ENCODE measurements around the gene HOXA13.

The HOXA13 gene

DNA sequence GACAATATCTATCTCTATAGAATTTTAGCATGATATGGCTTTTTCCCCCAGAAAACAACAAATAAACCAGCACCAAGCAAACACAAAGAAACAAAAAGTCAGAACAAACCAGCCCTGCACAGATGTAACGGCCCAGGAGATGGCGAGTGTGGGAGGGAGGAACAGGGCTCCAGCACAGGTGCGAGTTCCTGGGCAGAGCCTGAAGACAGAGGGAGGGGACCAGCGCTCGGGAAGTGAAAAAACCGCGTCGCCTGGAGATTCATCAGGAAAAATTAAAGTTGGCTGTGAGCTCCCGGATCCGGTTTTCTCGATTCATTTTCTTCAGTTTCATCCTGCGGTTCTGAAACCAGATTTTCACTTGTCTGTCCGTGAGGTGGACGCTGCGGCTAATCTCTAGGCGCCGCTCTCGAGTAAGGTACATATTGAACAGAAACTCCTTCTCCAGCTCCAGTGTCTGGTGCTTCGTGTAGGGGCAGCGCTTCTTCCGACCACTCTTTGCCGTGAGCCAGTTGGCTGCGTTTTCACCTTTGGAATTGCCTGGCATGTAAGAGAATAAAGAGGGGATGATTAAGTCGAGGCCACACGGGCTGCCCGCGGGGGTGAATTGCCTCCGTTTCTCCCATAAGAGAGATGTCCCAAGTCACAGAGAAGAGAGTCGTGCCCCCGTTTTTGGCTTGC, 28.1 kb downstream of the HOXA13 start (continued):
- TF ChIP-seq ZNF488 (tag by site-specific recombination; IDR thresholded peaks at IDR 0.05), result no peak
- TF ChIP-seq, protein P1, sequence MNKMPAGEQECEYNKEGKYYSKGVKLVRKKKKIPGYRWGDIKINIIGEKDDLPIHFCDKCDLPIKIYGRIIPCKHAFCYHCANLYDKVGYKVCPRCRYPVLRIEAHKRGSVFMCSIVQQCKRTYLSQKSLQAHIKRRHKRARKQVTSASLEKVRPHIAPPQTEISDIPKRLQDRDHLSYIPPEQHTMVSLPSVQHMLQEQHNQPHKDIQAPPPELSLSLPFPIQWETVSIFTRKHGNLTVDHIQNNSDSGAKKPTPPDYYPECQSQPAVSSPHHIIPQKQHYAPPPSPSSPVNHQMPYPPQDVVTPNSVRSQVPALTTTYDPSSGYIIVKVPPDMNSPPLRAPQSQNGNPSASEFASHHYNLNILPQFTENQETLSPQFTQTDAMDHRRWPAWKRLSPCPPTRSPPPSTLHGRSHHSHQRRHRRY (tag by site-specific recombination; IDR thresholded peaks at IDR 0.05), result no peak
- no peak for TF ChIP-seq ZFP3 (tag by site-specific recombination; IDR thresholded peaks at IDR 0.05; ENCODE audit: low read depth)
- TF ChIP-seq ZSCAN23 (tag by site-specific recombination; IDR thresholded peaks at IDR 0.05), result no peak
- no peak for TF ChIP-seq ZNF610 (tag by site-specific recombination; IDR thresholded peaks at IDR 0.05; ENCODE audit: borderline replicate concordance)
- TF ChIP-seq ZNF580 (tag by site-specific recombination; IDR thresholded peaks at IDR 0.05), result no peak
- no peak for TF ChIP-seq YY2 (tag by site-specific recombination; IDR thresholded peaks at IDR 0.05)
- TF ChIP-seq, protein P2, sequence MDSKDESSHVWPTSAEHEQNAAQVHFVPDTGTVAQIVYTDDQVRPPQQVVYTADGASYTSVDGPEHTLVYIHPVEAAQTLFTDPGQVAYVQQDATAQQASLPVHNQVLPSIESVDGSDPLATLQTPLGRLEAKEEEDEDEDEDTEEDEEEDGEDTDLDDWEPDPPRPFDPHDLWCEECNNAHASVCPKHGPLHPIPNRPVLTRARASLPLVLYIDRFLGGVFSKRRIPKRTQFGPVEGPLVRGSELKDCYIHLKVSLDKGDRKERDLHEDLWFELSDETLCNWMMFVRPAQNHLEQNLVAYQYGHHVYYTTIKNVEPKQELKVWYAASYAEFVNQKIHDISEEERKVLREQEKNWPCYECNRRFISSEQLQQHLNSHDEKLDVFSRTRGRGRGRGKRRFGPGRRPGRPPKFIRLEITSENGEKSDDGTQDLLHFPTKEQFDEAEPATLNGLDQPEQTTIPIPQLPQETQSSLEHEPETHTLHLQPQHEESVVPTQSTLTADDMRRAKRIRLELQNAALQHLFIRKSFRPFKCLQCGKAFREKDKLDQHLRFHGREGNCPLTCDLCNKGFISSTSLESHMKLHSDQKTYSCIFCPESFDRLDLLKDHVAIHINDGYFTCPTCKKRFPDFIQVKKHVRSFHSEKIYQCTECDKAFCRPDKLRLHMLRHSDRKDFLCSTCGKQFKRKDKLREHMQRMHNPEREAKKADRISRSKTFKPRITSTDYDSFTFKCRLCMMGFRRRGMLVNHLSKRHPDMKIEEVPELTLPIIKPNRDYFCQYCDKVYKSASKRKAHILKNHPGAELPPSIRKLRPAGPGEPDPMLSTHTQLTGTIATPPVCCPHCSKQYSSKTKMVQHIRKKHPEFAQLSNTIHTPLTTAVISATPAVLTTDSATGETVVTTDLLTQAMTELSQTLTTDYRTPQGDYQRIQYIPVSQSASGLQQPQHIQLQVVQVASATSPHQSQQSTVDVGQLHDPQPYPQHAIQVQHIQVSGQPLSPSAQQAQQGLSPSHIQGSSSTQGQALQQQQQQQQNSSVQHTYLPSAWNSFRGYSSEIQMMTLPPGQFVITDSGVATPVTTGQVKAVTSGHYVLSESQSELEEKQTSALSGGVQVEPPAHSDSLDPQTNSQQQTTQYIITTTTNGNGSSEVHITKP (tag by site-specific recombination; IDR thresholded peaks at IDR 0.05), result peak; percentile 93

- Histone ChIP-seq H3K9me3 (ENCODE audit: control insufficient read depth, insufficient read depth, low read depth, low read length) (no peaks in the 10 kb centered on the region), H3K36me3 (ENCODE audit: control insufficient read depth in 2 of 2, insufficient read depth in 1 of 2, low read length in 2 of 2) (peaks cover 8 to 24% of the 10 kb centered on the region in 2 experiments), H3K27ac (ENCODE audit: extremely low read depth, low read depth, low read length) (peak overlapping the region; percentile 100), H3K4me1 (ENCODE audit: control insufficient read depth, insufficient read depth, low read length) (peaks cover 17% of the 10 kb centered on the region), H3K4me3 (ENCODE audit: low read depth, low read length) (peak overlapping the region; percentile 76)
- peak; percentile 40; the same call in 1 of the 2 replicates for TF ChIP-seq ZNF366 (tag by site-specific recombination; conservative IDR thresholded peaks at IDR 0.05)
- no peak for TF ChIP-seq ZNF549 (tag by site-specific recombination; IDR thresholded peaks at IDR 0.05)
- TF ChIP-seq ZBTB48 (tag by site-specific recombination; IDR thresholded peaks at IDR 0.05), result no peak
- TF ChIP-seq, protein P3, sequence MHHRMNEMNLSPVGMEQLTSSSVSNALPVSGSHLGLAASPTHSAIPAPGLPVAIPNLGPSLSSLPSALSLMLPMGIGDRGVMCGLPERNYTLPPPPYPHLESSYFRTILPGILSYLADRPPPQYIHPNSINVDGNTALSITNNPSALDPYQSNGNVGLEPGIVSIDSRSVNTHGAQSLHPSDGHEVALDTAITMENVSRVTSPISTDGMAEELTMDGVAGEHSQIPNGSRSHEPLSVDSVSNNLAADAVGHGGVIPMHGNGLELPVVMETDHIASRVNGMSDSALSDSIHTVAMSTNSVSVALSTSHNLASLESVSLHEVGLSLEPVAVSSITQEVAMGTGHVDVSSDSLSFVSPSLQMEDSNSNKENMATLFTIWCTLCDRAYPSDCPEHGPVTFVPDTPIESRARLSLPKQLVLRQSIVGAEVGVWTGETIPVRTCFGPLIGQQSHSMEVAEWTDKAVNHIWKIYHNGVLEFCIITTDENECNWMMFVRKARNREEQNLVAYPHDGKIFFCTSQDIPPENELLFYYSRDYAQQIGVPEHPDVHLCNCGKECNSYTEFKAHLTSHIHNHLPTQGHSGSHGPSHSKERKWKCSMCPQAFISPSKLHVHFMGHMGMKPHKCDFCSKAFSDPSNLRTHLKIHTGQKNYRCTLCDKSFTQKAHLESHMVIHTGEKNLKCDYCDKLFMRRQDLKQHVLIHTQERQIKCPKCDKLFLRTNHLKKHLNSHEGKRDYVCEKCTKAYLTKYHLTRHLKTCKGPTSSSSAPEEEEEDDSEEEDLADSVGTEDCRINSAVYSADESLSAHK (tag by site-specific recombination; IDR thresholded peaks at IDR 0.05), result no peak
- no peak for TF ChIP-seq ZNF76 (tag by site-specific recombination; IDR thresholded peaks at IDR 0.05; ENCODE audit: borderline replicate concordance, low read depth)
- TF ChIP-seq ZXDB (tag by site-specific recombination; IDR thresholded peaks at IDR 0.05), result 0 out of 2 replicates have a peak, but pooled peaks have one; percentile 10
- no peak for TF ChIP-seq ZNF184 (tag by site-specific recombination; IDR thresholded peaks at IDR 0.05)
- 0 out of 2 replicates have a peak, but pooled peaks have one; percentile 15 for TF ChIP-seq GLIS2 (tag by site-specific recombination; IDR thresholded peaks at IDR 0.05)
- ChIA-PET CTCF (interaction anchor here (0.6 to 1.6 kb wide), 4 partner anchors 8 to 488 kb away, joined by 3 to 15 read pairs (median 4); no protein-coding TSS in a partner anchor), POLR2A (interaction anchor here (0.6 to 11.2 kb wide), 8 partner anchors 8 to 1315 kb away, joined by 3 to 237 read pairs (median 10); partner anchors contain the start of genes HOXA11 and HOXA7)
Measured at GRCh38 chr7:27171325-27171636, 28.6 kb downstream of the HOXA13 start.
